Mesothelial cell of epicardium (in vitro differentiated cells): Measurements from ENCODE around the gene SH2D1B. TPM values are rescaled to one million over a fixed set of nuclear protein-coding genes. Genes with fewer than 3 reads are reported as not detected.
A peak's percentile ranks its signal among the peaks of the same experiment; 100 is the strongest.

Experiments
- DNase-seq, 2 experiments: peaks; one replicate each; pipeline ENCODE4 v3.0.0; 2021; ENCODE audit warnings: low spot score in 2 of 2; ENCODE audit not compliant: unreplicated experiment in 2 of 2
- H3K27ac Mint-ChIP-seq: 2 replicates; pipeline ENCODE4 v1.8.0; 2021; ENCODE audit warnings: mixed read lengths
- H3K27me3 Mint-ChIP-seq: 2 replicates; pipeline ENCODE4 v1.8.0; 2021; ENCODE audit warnings: low read depth, mixed read lengths
- H3K36me3 Mint-ChIP-seq: 2 replicates; pipeline ENCODE4 v1.8.0; 2021; ENCODE audit warnings: mixed read lengths
- H3K4me1 Mint-ChIP-seq: 2 replicates; pipeline ENCODE4 v1.8.0; 2021; ENCODE audit warnings: mixed read lengths
- H3K4me3 Mint-ChIP-seq: 2 replicates; pipeline ENCODE4 v1.8.0; 2021; ENCODE audit warnings: mild to moderate bottlenecking, moderate library complexity, mixed read lengths
- H3K9me3 Mint-ChIP-seq: 2 replicates; pipeline ENCODE4 v1.8.0; 2021; ENCODE audit warnings: mixed read lengths
- CTCF ChIP-seq: fragments of 200-600 bp; sonication (generic); IDR thresholded peaks from one replicate; pipeline ENCODE4 v1.5.0; 2021; ENCODE audit warnings: antibody characterized with exemption; ENCODE audit not compliant: unreplicated experiment
- total RNA-seq: library from RNA; stranded (reverse); gene quantifications from 3 replicates; pipeline ENCODE4 v1.2.1, GENCODE V29; 2021

SH2D1B gene
- total RNA-seq, 1 donor from 2014 or later = not detected

- Mint-ChIP-seq H3K9me3 (no peaks in the 10 kb centered on the region), H3K4me1 (peaks cover 9% of the 10 kb centered on the region), H3K4me3 (no peak overlapping the region), H3K36me3 (no peaks in the 10 kb centered on the region), H3K27me3 (peaks cover 38% of the 10 kb centered on the region), H3K27ac (no peak overlapping the region)
- no peak for DNase-seq
- no peak for TF ChIP-seq CTCF
Observed at GRCh38 chr1:162396201-162396906, 15.6 kb downstream of the SH2D1B start.

GRCh38 chr1:162391790-162392563 is 20.0 kb downstream of the SH2D1B start:
- H3K9me3 Mint-ChIP-seq = no peaks in the 10 kb centered on the region
- H3K27ac Mint-ChIP-seq = no peak overlapping the region
- TF ChIP-seq CTCF = peak; percentile 78
- DNase-seq = no peak
- peak overlapping the region; percentile 24 for H3K4me3 Mint-ChIP-seq
- peaks cover 24% of the 10 kb centered on the region for H3K27me3 Mint-ChIP-seq
- H3K36me3 Mint-ChIP-seq = no peaks in the 10 kb centered on the region
- peaks cover 15% of the 10 kb centered on the region for H3K4me1 Mint-ChIP-seq

- Mint-ChIP-seq H3K27me3 (peaks cover 12% of the 10 kb centered on the region), H3K27ac (no peak overlapping the region), H3K36me3 (no peaks in the 10 kb centered on the region), H3K4me3 (no peak overlapping the region), H3K4me1 (peaks cover 15% of the 10 kb centered on the region), H3K9me3 (no peaks in the 10 kb centered on the region)
- no peak for TF ChIP-seq CTCF
- DNase-seq = no peak
Observed at GRCh38 chr1:162390396-162391185, 21.3 kb downstream of the SH2D1B start.

- Mint-ChIP-seq H3K4me3 (no peak overlapping the region), H3K36me3 (no peaks in the 10 kb centered on the region), H3K4me1 (peaks cover 15% of the 10 kb centered on the region), H3K27me3 (peaks cover 12% of the 10 kb centered on the region), H3K27ac (no peak overlapping the region), H3K9me3 (no peaks in the 10 kb centered on the region)
- no peak for DNase-seq
- no peak for TF ChIP-seq CTCF
Observed at GRCh38 chr1:162389971-162390370, 22.0 kb downstream of the SH2D1B start.

- H3K4me3 Mint-ChIP-seq = no peak overlapping the region
- H3K27ac Mint-ChIP-seq = no peak overlapping the region
- H3K4me1 Mint-ChIP-seq = peaks cover 15% of the 10 kb centered on the region
Observed at GRCh38 chr1:162389021-162389818, 22.7 kb downstream of the SH2D1B start.

More at GRCh38 chr1:162389021-162389818, 22.7 kb downstream of the SH2D1B start:
- Mint-ChIP-seq H3K27me3 (peaks cover 12% of the 10 kb centered on the region), H3K9me3 (no peaks in the 10 kb centered on the region), H3K36me3 (no peaks in the 10 kb centered on the region)
- DNase-seq = no peak
- no peak for TF ChIP-seq CTCF
